NCI-H524 (cell line): Measurements from ENCODE around the gene PLS3.

Source experiments
- DNase-seq, 2 experiments: peaks; one replicate each; lab custom pipeline; 2025; lab: John Stamatoyannopoulos, UW

PLS3 gene

GRCh38 chrX:115694028-115694427 is 133.1 kb downstream of the PLS3 start:
- no peak for DNase-seq

- no peak for DNase-seq
These were observed 135.1 kb downstream of the PLS3 start for GRCh38 chrX:115696039-115696438.

- no peak for DNase-seq
These were observed 136.0 kb downstream of the PLS3 start for GRCh38 chrX:115696939-115697338.

GRCh38 chrX:115697806-115698205 is 136.8 kb downstream of the PLS3 start:
- no peak for DNase-seq
